ENCODE results near the gene NPAS2.
A peak's percentile ranks its signal among the peaks of the same experiment; 100 is the strongest.

NPAS2 gene

DNA sequence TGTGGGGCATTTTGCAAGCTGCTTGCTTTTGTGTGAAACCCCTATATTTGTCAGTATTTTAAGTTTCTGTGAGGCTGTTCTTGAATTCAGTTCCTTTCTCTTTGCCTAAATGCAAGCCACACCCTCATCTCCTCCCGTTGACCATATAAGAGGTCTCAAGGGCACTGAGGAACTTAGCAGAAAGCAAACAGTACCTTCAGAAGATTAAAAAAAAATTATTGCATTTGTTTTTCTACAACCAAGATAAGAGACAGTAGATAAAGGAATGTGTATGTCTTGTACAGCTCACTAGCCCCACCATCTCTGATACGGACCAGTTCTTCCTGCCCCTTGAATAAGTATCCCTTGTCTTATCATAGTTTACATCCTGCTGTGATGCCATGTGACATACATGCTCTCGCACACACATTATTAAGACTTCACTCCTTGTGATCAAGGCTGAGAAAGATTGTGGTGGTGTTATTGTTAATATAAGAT lies 64.2 kb downstream of the NPAS2 start:
- DNase-seq (ENCODE audit: low read depth) = no peak

DNA sequence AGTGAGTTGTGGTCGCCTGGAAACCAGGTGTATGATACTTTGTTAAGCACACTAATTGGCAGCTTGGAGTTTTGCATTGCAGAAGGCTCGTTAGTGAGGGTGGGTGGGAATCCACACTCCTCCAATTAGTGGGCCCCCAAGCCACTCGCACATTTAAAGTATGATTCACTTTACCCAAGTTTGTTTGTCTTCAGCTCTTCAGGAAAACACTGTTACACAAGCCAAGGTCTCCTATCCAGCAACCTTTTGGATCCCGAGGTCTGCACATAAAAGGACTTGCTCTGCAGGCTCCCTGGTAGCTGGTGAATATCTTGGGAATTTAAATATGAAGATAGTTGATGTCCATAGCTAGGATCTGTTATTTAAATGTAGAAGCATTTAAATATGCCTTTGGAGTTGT lies 66.1 kb downstream of the NPAS2 start:
- DNase-seq (ENCODE audit: low read depth) = no peak

DNA sequence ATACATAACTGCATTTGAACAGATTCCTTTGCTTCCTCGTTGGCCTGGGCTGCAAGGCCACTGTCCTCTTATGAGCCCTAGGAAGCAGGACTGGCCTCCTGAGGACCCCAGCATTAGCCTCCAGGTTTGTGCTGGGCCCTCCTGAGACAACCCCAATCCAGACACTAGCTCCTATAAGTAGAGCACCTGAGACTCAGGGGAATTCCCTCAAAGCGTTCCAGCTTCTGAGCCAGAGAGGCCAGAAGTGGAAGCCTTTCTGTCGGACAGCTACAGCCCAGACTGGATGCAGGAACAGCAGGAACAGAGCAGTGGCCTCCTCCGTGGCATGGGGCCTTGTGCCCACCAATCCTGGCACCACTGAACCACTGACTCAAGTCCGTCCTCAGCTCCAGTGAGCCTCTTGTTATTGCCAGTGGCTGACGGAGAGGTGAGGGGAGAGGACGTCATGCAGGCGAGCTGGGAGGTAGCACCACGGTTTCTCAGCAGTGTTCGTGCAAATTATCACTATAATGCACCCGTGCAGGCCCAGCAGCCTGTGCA lies 67.2 kb downstream of the NPAS2 start:
- DNase-seq (ENCODE audit: low read depth) = no peak

DNA sequence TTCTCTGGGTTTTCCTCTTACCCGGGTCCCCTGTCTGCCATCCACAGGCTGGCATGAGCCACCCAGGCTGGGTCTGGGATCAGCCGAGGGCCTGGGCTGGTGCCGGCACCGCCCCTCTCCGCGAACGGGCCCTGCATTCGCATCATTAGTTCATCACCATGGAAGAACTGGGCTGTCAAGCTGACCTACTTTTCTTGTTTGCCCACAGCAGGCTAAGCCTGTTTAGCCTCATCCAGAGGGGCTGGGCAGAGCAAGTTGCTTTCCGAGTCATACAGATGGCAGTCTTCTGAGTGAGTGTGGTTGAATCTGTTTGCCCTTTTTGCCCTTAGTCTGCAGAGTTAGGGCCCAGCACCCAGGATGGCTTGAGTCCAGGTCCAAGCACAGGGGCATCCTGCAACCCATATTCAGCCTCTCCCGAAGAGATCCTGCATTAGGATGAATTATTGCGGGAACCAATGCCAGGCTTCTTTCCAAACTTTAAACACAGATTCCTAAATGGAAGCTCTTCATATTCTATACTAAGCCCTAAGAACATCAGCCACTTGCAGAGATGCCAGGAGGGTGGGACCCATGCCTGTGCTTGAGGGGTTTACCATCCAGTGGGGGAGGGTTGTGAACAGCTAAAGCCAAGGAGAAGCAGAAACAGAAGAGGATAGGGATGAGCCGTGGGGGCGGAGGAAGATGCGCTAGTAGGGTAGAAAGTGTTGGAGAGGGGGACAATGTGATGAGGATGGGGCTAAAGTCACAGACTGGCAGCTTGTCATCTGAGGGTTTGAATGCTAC lies 68.0 kb downstream of the NPAS2 start:
- DNase-seq (ENCODE audit: low read depth) = no peak

DNA sequence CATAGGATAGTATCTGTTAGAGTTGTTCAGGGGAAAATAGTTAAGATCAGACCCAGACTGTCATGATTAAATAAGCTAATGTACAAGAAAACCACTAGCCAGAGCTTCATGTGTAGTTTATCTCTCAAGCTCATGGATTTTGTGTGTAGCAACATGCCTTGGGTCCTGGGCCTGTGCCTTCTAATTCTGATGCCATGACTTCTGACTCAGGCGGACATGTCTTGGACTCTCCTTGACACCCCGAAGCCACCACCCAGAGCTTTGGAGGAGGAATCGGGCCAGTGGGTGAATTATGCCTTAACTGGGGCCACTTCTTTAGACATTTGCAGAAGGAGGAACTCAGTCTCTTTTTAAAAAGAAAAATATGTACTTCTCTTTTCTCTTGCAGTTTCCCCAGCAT lies 68.7 kb downstream of the NPAS2 start:
- DNase-seq (ENCODE audit: low read depth) = no peak

DNA sequence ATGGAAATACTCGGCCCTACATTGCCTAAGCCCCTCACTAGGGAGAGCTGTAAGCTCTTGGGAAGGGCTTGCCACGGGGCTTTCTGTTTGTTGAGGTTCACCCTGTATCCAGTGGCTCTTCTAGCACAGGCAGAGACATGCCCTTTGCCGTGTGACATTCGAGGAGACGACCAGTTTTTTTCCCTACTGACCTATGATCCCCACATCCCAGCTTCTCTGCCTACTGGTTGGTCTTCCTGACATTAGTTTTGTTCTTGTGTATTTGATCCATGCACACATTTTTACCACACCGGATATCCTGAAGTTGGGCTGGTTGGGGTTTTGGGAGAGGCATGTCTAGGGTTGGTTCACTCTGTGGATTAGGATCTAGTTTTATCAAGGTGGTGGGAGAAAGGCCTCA lies 69.3 kb downstream of the NPAS2 start:
- no peak for DNase-seq (ENCODE audit: low read depth)

DNA sequence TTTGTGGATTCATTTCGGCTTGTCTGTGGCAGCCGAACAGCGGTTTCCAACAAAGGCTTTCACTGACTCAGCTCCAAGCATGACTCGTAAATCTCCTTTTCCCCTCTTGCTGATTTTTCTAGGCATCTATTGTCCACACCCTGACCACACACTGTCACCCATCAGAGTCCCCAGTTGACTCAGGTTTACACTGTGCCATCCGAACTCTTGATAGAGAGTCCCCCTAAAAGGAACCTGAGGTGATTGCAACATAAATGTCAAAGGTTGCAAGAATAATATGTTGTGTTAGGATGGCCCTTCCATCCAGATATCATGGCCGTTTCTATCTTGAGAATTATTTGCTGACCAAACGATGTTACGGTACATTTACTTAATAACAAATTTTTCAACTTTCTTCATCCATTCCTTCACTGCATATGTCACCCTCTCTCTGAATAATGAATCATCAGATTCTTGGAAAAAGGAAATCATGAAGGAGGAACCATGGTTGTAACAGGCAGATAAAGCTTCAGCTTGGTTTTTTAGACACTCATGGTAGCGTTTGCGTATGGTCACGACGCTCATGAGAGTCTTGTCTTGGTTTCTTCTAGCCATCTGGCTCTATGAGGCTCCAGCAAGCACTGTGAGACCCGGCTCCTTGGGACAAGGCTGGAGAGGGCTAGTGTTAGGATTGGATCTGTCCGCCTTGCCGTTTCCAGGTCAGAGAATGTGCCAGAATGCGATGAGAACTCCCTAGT lies 72.1 kb downstream of the NPAS2 start:
- no peak for DNase-seq (ENCODE audit: low read depth)

DNA sequence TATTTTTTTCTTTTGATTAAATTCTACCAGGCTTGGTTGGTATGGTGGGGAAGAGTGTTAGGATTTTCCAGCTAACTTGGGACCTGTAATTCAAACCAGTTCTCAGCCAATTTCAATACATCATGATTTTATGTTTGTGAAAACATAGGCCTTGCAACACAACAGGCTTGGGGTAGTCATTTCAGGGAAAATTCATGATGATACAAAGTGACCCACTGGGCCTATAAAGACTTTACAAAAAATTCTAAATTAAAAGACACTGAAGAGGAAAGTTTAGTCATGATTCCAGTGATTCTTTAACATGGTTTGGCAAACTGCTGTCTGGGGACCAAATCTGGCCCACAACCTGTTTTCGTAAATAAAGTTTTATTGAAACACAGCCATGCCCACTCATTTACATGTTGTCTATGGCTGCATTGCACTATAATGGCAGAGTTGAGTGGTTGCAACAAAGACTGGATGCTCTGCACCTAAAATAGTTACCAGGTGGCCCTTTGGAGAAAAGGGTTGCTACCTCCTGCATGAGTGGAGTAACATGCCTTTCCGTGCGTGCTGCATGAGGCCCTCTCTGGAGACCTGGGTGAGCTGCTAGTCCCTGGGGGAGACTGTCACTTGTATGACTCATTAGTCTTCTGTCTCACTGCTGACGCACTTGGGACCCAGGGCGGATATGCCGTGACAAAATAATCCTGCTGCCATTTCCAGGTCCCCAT lies 73.6 kb downstream of the NPAS2 start:
- DNase-seq (ENCODE audit: low read depth) = no peak

DNA sequence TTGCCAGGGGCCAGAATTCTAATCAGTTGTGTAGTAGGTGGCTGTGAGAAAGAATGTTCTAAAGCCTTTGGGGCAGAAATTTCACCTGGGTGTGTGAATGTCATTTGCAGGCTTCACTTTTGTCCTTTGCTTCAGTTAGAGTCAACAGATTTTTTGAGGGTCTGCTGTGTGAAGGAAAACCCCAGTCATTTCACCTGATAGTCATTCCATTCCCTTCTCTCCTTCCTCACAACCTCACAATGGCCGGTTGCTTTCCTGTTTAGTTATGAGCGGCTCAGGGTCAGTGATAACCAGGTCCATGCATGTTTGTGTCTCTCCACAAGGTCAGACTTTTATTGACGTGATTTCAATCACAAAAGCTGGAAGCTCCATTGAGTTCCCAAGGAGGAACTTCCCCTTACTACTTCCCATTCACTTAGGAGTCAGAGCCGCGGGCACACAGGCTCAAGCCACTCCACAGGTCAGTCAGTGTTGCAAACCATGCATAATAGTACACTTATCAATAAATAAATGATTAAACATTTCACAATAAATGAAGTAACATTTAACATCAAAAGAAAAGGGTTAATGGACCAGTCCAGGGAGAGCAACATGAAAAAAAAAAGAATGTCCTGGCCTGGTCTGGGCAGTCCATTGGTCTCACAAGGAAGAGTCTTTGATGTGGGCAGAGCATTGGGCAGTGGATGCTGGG lies 74.3 kb downstream of the NPAS2 start:
- DNase-seq (ENCODE audit: low read depth) = no peak

DNA sequence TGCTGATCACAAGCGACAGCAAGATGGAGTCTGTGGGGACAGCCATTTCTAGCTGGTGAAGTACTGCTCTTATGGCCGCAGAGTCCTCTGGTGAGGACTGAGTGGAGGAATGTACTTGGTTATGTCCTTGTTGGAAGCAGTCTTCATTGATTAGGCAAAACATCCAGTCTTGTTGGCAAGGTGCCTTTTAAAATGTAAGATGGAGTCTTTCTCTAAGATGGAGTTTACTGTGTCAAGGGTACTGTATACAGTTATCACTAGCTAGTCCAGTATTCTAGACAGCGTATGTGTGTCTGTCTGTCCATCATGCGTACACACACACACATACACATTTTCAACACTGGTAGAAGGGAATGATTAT lies 74.8 kb downstream of the NPAS2 start:
- DNase-seq (ENCODE audit: low read depth) = no peak

DNA sequence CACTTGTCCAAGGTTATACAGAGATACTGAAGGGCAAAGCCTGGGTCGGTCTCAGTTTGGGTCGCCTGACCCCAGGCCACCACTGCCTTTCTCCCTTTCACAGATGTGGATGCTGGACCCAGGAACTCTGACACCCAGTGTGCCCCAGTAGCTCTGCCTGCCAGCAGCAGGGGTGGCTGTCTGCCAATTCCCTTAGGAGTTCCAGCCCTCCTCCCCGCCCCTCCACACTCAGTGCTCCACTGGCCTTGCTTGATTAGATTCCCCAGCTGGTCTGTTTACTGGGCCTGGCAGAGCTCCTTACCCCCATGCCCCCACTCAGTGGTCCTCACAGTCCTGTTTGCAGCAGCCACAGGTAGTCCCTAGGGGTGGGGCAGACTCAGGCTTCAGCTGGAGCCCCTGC lies 75.5 kb downstream of the NPAS2 start:
- DNase-seq (ENCODE audit: low read depth) = no peak

DNA sequence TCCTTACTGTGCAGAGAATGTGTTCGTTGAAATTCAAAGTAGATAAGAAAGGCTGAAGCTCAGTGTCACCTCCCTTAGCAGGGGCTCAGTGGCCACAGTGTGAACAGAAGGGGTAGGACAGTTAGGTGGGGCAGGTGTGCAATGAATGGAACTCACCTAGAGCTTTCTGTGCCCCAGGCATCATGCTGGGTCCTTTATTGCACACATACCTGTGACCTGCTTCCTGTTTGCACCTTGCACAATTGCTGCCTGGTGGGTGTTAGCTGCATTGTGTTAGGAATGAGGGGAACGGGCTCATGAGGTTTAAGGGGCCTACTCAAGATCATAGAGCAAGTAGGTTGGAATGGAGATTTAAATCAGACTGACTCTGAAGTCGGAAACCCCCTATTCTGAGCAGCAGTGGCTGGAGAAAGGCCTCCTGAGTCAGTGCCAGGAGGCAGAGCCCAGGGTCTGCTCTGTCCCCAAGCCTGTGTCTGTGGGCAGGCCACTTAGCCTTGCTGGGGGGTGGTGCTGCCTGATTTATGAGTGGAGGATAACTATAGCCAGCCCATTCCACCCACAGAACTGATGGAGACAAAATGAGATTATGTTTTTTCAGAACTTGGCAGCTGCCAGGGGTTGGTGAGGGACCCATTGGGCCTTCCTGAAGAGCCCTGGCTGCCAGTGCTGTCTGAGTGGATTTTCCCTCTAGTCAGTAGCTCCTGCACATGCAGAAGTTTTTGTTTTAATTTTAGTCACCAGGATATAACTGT lies 76.2 kb downstream of the NPAS2 start:
- DNase-seq (ENCODE audit: low read depth) = no peak

DNA sequence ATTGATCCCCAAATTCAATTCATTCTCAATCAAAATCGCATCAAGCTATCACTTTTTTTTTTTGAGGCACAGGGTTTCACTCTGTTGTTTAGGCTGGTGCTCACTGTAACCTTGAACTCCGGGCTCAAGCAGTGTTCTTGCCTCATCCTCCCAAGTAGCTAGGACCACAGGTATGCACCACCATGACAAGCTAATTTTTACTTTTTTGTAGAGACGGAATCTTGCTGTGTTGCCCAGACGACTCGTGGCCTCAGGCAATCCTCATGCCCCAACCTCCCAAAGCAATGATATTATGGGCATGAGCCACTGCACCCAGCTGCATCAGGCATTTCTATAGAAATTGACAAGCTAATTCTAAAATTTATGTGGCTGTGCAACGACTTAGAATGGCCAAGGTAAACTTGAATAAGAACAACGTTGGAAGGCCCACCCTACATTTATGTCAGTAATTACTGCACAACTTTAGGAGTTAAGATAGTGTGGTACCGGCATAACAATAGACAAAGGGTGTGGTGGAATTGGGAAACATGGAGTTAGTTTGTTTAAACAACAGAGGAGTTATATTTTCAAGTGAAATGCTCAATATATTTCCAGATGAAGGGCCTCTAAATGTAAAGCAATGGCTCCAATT lies 78.2 kb downstream of the NPAS2 start:
- DNase-seq (ENCODE audit: low read depth) = no peak

DNA sequence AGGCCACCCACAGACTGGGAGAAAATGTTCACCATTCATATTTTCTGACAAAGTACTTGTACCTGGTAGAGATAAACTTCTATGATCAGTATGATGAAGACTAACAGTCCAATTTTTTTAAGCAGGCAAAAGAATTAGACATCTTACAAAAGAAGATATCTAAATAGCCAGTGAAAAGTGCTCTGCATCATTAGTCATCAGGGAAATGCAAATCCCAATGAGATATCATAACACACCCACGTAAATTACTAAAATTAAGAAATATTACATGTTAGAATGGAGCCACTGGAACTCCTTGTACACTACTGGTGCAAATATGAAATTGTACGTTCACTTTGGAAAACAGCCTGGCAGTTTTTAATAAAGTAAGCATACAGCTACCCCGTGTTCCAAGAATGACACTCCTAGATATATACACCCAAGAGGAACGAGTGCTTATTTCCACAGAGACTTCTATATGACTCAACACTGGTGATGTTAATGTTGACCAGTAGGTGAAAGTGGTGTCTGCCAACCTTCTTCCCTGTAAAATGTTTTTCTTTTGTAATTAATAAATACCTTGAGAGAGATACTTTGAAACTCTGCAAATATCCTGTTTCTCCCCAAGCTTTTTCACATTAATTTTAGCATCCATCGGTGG lies 80.3 kb downstream of the NPAS2 start:
- DNase-seq (ENCODE audit: low read depth) = no peak

DNA sequence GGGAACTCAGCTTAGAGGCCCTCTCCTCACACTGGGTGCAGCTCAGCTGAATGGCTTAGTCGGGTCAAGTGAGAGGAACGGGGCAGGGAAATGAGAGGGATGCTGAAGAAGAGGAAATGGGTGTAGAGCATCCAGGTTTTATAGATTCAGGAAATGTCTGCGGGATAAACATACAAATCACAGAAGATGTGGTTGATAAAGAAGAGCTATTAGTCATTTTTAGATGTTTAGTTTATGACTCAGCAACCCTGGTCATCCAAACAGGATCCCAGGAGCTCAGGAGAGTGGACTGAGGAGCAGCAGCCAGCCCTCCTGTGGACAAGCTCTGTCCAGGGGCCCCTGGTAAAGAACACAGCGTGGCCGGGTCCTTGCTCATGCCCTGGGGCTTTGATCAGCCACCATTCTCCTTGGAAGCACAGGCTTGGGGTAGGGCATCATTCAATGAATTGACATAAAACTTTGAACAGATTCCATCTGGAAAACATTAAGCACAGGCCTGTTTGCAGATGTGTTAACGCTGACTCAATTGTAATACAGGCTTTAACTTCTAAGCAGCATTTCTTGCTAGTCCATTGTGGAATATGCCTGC lies 83.0 kb downstream of the NPAS2 start:
- peak; percentile 83 for DNase-seq (ENCODE audit: low read depth)

DNA sequence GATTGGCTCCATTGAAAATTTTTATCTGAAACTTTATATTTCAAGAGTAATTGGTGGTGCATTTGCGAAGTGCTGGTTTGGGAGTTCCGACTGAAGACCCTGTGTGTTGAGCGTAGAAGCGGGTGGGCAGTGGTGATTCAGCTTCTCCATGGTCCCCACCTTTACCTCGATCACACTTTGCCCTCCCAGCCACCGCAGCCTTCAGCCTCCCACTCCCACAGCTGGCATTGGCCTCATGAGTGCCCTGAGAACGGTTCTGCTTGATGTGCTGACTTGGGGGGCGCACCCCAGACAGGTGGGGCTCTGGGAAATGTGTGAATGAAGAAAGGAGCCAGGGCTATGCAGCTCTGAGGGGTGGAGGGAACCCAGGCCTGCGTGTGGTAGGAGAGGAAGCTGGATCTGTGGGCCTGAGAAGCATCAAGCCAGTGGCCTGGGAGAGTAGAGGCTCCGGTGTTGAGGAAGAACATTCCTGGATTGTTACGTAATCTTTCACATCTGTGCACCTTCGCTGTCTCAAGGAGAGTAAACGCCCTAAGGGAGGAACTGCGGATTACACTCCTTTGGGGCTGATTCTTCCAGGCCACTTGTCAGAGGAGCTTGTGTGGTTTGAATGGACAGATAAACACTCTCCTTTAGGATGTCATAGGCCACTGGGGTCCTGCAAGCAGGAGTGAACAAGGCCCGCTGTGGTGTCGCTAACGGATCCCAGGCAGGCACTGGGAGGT lies 83.8 kb downstream of the NPAS2 start:
- DNase-seq (ENCODE audit: low read depth) = no peak

DNA sequence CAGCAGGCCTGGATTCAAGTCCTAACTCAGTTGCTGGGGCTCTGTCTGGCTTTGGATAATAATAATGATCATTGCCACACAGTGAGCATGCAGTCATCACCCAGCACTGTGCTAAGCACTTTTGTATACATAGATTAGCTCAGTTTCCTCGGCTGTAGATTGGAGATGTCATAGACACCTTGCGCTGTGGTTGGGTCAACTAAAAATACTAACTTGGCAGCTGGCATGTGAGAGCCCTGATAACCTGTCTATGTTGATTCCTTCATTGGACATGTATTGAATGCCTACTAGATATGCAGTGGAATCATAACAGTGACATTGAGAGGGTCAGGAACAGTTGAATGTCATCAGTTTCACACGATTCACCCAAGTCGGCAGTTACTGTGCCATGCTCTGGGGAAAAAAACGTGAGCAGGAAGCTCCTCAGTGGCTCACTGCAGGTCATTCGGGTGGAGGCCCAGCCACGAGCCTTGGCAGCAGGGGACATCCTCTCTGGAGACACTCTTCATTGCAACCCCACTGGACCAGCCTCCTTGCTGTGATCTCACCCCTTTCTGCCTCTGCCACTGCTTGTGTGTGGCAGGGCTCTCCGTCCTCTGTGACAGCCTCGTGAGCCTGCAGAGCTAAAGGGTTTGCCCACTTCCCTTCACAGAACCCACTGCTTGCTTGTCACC lies 85.3 kb downstream of the NPAS2 start:
- no peak for DNase-seq (ENCODE audit: low read depth)

DNA sequence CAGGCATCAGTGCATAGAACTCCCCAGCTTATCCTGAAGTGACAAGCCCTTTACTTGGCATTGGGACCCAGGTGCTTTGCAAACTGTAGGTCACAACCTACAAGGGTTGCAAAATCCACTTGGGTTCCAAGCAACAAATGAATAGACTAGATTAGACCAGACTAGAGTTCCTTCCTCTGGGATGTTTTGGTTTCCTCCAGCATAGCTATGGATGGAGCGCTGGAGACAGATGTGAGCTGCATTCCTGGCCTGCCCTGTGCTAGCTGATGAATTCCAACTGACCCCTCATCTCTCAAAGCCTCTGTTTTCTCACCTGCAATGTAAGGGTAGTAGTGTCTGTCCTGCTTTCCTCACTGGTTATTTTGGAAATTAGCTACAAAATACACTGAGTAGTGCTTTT lies 86.2 kb downstream of the NPAS2 start:
- DNase-seq (ENCODE audit: low read depth) = no peak

DNA sequence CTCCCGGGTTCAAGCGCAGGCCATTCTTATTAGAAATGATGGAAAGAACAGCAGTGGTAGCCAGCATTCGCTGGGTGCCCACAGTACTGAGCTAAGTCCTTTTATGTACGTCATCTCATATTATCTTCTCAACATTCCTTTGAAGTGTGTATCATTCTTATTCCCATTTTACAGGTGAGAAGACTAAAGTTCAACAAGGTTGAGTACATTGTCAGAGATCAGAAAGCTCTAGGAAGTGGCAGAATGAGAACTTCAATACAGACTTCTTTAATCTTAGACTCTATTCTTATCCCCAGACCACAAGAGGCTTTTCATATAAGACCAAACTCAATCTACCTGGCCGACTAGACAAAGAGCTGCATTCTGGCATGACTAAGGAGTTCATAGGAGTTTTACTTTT lies 86.7 kb downstream of the NPAS2 start:
- no peak for DNase-seq (ENCODE audit: low read depth)
